Measurements from ENCODE around the gene POU3F2.

DNA sequence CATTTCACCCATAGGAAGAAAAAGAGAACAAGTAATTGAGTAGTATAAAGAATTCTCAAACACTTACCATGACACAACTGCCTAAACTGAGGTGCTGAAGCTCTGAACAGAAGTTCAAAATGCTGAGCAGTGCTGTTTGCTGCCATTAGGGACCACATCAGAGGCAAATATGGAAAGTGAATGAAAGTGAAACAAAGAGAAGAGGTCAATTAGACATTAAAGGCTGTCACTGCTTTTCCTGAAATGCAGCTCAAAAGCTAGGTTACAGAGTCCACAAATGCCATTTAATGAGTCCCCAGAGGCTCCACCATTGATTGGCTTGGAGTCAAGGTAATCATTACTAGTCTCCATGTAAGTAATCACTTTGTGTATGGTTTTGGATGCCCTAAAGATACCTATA is 46.1 kb downstream of the POU3F2 start:
- no peak for TF ChIP-seq EZH2 (IDR thresholded peaks at IDR 0.05)
- no peak for TF ChIP-seq POLR2AphosphoS5 (IDR thresholded peaks at IDR 0.05; ENCODE audit: borderline replicate concordance, low read depth, low read length)

Measured in SK-N-MC (cell line).